NT2/D1 (cell line): ENCODE data around the gene ATP6V1G3.
"Not testable (repeated sequence)": the region's sequence is repeated elsewhere in the genome, so short reads cannot be mapped to it uniquely, and the experiment has no call there.

Experiments
- DNase-seq: peaks from one replicate; pipeline ENCODE4 v3.0.0-alpha.2; 2011; ENCODE audit warnings: low read depth, low spot score
- H3K27me3 ChIP-seq: 2 replicates; pipeline ENCODE4 v1.6.0; 2011; ENCODE audit warnings: mild to moderate bottlenecking; ENCODE audit not compliant: insufficient read length, insufficient read depth
- H3K36me3 ChIP-seq: 2 replicates; pipeline ENCODE4 v1.6.1; 2011; ENCODE audit warnings: mild to moderate bottlenecking, low read length, mixed read lengths; ENCODE audit not compliant: insufficient read depth, insufficient read length
- H3K4me1 ChIP-seq: 2 replicates; pipeline ENCODE4 v1.5.1; 2011; ENCODE audit not compliant: insufficient read depth, insufficient read length
- H3K4me3 ChIP-seq: 2 replicates; pipeline ENCODE4 v1.5.1; 2011; ENCODE audit warnings: low read depth; ENCODE audit not compliant: insufficient read length
- H3K9ac ChIP-seq: 2 replicates; pipeline ENCODE4 v1.6.0; 2011; ENCODE audit warnings: low read depth; ENCODE audit not compliant: insufficient read length
- H3K9me3 ChIP-seq: 2 replicates; pipeline ENCODE4 v1.5.1; 2011; ENCODE audit warnings: mild to moderate bottlenecking, low read length; ENCODE audit not compliant: insufficient read depth
- SUZ12 ChIP-seq: IDR thresholded peaks from 2 replicates; pipeline ENCODE4 v1.6.1; 2011; ENCODE audit not compliant: insufficient read length, insufficient read depth; ENCODE audit errors: extremely low read depth
- YY1 ChIP-seq: IDR thresholded peaks from 2 replicates; pipeline ENCODE4 v1.6.1; 2011; ENCODE audit not compliant: insufficient read length, insufficient read depth
- ZNF274 ChIP-seq: IDR thresholded peaks from 2 replicates; pipeline ENCODE4 v1.6.1; 2011; ENCODE audit warnings: mild to moderate bottlenecking, low read depth, low read length

Gene ATP6V1G3

DNA sequence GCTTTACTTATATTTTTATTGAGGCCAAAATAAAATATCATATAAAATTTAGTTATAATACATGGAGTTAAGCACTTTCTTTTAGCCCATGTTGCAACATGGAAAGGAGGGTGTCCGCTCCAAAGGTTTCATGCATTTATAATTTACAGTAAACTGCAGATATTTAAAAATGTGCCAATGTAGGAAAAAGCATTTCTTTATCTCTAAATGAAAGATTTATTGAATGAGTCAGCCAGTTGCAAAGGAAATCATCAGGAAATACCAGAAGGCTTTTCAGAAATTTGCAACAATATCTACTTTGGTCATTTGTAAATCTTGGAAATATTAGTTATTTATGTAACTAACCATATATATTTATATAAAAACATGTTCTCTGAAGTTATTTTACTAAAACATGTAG, 12.1 kb downstream of the ATP6V1G3 start:
- DNase-seq: no peak
- no peaks in the 10 kb centered on the region for H3K4me1 ChIP-seq
- no peak for TF ChIP-seq YY1
- TF ChIP-seq SUZ12: no peak
- TF ChIP-seq ZNF274: no peak
- no peak overlapping the region for H3K9ac ChIP-seq
- H3K4me3 ChIP-seq: no peak overlapping the region
- no peaks in the 10 kb centered on the region for H3K36me3 ChIP-seq
- no peaks in the 10 kb centered on the region for H3K9me3 ChIP-seq
- H3K27me3 ChIP-seq: no peaks in the 10 kb centered on the region

DNA sequence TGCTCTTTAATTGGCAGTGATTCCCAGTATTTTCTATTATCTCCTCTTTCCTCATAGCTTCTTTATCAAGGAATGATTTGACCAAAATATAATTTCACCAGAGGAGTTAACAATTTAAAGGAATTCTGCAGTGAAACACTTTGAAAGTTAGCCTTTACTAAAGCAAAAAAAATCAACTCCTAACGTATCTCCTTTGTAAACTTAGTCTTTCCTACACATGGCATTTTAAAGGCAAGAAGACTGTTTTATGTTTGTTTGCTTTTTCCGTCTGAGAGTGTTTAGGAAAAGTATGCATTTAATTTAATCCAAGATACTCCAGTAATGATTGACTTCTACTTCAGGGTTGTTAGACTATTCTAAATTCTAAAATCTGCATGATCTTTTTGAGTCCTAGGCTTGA, 15.9 kb downstream of the ATP6V1G3 start:
- no peaks in the 10 kb centered on the region for H3K9me3 ChIP-seq
- H3K4me1 ChIP-seq: no peaks in the 10 kb centered on the region
- no peak for TF ChIP-seq ZNF274
- TF ChIP-seq SUZ12: no peak
- no peak for TF ChIP-seq YY1
- no peak overlapping the region for H3K4me3 ChIP-seq
- DNase-seq: no peak
- H3K9ac ChIP-seq: no peak overlapping the region
- no peaks in the 10 kb centered on the region for H3K36me3 ChIP-seq
- H3K27me3 ChIP-seq: no peaks in the 10 kb centered on the region

DNA sequence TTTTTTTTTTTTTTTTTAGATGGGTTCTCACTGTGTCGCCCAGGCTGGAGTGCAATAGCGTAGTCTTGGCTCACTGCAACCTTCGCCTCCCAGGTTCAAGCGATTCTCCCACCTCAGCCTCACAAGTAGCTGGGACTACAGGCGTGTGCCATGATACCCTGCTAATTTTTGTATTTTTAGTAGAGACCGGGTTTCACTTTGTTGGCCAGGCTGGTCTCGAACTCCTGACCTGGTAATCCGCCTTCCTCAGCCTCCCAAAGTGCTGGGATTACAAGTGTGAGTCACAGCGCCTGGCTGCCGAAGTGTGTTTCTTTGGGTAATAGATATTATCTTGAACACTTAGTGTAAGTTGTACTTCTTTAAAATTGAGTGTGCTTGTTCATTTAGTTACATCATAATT, 16.4 kb downstream of the ATP6V1G3 start:
- not testable (repeated sequence) for DNase-seq, H3K36me3 ChIP-seq, H3K9ac ChIP-seq, H3K4me3 ChIP-seq, H3K4me1 ChIP-seq, H3K27me3 ChIP-seq, H3K9me3 ChIP-seq

DNA sequence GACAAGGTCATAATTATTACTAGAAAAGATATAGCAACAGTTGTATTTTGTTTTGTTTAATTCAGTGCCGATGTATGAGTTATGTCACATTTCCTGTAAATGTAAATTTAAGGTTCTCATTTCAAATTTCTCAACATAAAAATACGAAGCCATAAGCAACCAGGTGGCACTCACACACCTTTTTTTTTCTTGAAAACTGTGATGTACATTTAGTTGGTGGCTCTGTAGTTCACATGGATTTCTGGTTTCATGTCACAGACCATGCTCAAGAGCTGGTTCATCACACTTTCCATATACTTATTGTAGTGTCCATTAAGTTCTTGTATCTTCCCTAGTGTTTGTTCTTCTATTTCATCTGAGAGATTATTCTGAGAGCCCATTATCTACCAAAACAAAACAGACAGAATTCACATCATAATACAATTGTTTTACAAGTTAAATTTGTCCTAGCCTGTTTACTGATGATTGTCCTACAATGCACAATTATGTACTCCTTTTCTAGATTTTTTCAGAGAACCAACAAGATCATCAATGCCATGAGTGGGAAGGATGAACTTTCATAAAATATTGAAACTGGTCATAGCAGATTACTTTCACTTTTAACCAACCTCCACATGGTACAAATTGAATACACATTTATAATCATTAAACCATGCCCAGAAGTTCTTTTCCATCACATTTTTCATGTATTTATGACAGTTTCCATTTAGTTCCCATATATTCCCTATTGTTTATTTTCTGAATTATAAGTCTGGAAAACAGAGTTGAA, 17.1 kb downstream of the ATP6V1G3 start:
- H3K9me3 ChIP-seq: no peaks in the 10 kb centered on the region
- no peak overlapping the region for H3K9ac ChIP-seq
- no peaks in the 10 kb centered on the region for H3K36me3 ChIP-seq
- H3K4me1 ChIP-seq: no peaks in the 10 kb centered on the region
- no peak for TF ChIP-seq ZNF274
- no peak for TF ChIP-seq SUZ12
- no peak for TF ChIP-seq YY1
- no peaks in the 10 kb centered on the region for H3K27me3 ChIP-seq
- no peak for DNase-seq
- H3K4me3 ChIP-seq: no peak overlapping the region

DNA sequence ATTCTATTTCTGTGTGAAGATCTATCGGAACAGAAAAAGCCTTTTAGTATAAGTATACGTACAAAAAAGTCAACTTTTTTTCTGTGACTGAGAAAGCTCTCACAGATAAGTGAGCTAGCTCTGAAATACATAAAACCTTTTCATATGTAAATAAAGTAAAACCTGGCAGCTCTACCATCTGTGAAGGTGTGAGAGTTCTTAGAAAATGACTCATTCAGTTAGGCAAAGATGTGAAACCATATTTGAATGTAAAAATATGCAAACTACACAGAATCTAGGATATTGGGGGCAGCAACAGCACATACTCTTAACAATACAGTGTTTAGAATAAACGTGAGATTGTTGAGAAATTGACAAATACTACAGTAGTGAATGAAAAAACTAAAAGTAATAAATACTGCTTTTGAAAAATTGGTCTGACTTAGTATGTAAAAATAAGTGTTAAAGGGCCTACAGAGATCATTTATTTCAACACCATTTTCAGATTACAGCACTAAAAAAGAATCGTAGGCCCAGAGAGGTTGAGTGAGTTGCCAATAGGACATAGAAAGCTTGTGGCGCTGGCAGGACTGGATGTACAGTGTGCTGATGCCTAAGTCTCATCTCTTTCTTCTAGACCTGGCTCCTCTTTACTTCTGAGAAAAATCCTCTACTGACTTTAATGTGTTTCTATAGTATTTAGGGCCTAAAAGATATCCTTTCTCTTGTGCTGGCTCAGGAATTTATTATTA, 19.8 kb downstream of the ATP6V1G3 start:
- H3K9ac ChIP-seq: no peak overlapping the region
- H3K9me3 ChIP-seq: no peaks in the 10 kb centered on the region
- DNase-seq: no peak
- no peaks in the 10 kb centered on the region for H3K36me3 ChIP-seq
- no peaks in the 10 kb centered on the region for H3K27me3 ChIP-seq
- no peaks in the 10 kb centered on the region for H3K4me1 ChIP-seq
- TF ChIP-seq YY1: no peak
- TF ChIP-seq ZNF274: no peak
- no peak for TF ChIP-seq SUZ12
- H3K4me3 ChIP-seq: no peak overlapping the region

DNA sequence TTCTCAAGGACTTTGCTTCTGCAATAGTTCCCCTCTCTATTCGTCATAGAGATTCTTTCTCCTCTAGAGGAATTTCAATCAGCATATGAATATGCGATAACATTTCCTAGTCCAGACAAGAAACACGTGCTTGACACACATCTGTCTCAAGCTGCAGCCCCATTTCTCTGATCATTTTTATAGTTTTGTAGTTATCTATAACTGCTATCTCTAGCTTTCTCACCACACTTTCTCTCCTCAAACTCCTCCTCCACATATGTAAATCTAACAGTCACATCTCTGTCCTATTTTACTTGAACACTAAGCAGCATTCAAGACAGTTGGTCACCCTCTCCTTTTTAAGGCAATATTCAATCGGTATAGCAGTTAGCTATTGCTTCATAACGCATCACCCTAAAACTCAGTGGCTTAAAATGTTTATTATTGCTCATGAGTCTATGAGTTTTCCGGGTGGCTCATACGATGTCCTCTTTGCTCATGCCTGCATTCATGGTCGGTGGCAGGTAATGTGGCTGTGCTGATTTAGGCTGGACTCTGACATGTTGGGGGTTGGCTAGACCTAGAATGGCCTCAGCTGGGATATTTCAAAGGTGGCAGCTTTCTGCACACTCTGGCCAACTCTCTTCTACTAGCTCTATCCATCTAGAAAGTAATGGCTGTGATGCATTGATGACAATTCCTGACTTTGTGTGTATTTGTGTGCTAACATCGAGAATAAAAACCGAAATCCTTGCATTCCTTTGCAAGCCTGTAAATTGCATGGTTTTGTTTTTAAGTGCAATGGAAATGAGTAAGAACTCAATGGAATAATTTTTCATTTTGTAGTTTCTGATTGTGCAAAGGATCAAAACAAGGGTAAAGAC, 20.6 kb downstream of the ATP6V1G3 start:
- Histone ChIP-seq H3K4me1 (no peaks in the 10 kb centered on the region), H3K36me3 (no peaks in the 10 kb centered on the region), H3K9me3 (no peaks in the 10 kb centered on the region), H3K9ac (no peak overlapping the region), H3K27me3 (no peaks in the 10 kb centered on the region), H3K4me3 (no peak overlapping the region)
- no peak for DNase-seq
- TF ChIP-seq YY1: no peak
- TF ChIP-seq SUZ12: no peak
- no peak for TF ChIP-seq ZNF274

DNA sequence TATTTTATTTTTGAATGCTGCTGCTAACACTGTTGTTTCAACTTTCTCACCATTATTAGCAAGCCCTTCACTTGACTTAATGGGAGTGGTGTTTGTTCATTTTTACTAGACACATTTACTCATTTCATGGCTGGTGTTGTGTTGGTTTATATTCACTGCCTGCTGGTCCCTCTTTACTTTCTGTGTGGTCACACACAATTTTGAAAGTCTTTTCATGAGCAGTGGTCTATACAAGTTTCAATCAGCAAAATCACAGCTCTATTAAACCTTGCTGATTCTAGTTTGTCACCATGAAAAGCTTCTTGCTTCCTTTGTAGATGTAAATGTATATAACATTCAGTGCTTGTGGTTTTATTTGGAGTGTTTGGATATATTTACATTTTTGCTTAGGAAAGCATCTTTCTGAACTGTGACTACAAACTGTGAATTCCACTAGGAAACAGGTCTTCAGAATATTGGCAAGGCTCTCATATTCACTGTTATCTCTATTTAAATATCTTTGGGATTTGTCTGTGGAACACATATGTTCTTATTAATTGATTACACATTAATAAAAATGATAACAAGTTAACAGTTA, 22.8 kb downstream of the ATP6V1G3 start:
- no peak overlapping the region for H3K4me3 ChIP-seq
- H3K27me3 ChIP-seq: no peaks in the 10 kb centered on the region
- H3K9ac ChIP-seq: no peak overlapping the region
- TF ChIP-seq YY1 (no peak), ZNF274 (no peak), SUZ12 (no peak)
- H3K4me1 ChIP-seq: no peaks in the 10 kb centered on the region
- no peak for DNase-seq
- H3K36me3 ChIP-seq: no peaks in the 10 kb centered on the region
- no peaks in the 10 kb centered on the region for H3K9me3 ChIP-seq
